ENCODE measurements around the gene KRT84. TPM values are rescaled to one million over a fixed set of nuclear protein-coding genes. Genes with fewer than 3 reads are reported as not detected.

Gene KRT84
- total RNA-seq, 1 experiment from 2014 or later = not detected

DNA sequence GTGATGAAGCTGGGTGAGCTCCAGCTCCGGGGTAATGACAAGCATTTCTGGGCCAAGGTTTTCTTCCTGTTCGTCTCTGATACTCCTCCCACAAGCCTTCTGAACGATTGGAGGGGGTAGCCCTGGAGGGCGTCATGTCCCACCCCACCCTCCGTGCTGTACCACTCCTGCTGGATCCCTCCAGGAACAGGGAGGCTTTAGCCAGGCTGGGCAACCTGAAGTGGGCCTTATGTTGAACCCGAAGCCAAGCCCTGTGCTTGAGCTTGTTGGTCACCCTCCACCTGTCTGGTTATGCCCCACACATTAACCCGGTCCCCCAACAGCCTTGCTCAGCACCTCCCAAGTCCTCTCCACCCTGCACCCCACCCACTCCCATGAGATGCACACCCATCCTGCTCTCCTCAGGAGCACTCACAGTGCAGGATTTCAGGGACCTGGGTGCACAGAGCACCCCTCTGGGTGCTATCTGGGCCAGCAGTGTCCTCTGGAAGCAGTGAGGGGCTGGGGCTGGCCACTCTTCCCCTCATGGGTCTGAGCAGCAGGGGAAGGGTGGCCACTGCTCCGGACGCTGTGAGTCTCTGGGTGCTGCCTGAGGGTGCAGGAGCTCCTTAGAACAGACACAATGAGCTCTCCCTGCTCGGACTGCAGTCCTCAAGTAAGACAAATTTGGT is 57.5 kb downstream of the KRT84 start:
- H3K4me1 Mint-ChIP-seq = peaks cover 4% of the 10 kb centered on the region; the same call in 1 of the 2 replicates
- no peaks in the 10 kb centered on the region for H3K9me3 Mint-ChIP-seq
- no peak overlapping the region for H3K27ac Mint-ChIP-seq
- H3K27me3 Mint-ChIP-seq (ENCODE audit: low read depth) = no peaks in the 10 kb centered on the region; the same call in 1 of the 2 replicates
- ChIA-PET CTCF (interaction anchor here (0.5 to 3.9 kb wide), 62 partner anchors 9 to 576 kb away, joined by 3 to 48 read pairs (median 6); partner anchors contain the start of genes KRT7, KRT8 and KRT85), POLR2A (no interaction called here)
- DNase-seq (ENCODE audit: low spot score) (no peak), ATAC-seq (peak; percentile 27)
- H3K36me3 Mint-ChIP-seq = no peaks in the 10 kb centered on the region
- H3K4me3 Mint-ChIP-seq = no peak overlapping the region
- TF ChIP-seq TEAD4 (CRISPR knock-in tag; IDR thresholded peaks at IDR 0.05) (no peak), NFE2L1 (CRISPR knock-in tag; IDR thresholded peaks at IDR 0.05) (no peak), ZNF138 (CRISPR knock-in tag; conservative IDR thresholded peaks at IDR 0.05) (no peak)
- TF ChIP-seq, protein P1, sequence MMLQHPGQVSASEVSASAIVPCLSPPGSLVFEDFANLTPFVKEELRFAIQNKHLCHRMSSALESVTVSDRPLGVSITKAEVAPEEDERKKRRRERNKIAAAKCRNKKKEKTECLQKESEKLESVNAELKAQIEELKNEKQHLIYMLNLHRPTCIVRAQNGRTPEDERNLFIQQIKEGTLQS (CRISPR knock-in tag; conservative IDR thresholded peaks at IDR 0.05) = no peak
- TF ChIP-seq, protein P2, sequence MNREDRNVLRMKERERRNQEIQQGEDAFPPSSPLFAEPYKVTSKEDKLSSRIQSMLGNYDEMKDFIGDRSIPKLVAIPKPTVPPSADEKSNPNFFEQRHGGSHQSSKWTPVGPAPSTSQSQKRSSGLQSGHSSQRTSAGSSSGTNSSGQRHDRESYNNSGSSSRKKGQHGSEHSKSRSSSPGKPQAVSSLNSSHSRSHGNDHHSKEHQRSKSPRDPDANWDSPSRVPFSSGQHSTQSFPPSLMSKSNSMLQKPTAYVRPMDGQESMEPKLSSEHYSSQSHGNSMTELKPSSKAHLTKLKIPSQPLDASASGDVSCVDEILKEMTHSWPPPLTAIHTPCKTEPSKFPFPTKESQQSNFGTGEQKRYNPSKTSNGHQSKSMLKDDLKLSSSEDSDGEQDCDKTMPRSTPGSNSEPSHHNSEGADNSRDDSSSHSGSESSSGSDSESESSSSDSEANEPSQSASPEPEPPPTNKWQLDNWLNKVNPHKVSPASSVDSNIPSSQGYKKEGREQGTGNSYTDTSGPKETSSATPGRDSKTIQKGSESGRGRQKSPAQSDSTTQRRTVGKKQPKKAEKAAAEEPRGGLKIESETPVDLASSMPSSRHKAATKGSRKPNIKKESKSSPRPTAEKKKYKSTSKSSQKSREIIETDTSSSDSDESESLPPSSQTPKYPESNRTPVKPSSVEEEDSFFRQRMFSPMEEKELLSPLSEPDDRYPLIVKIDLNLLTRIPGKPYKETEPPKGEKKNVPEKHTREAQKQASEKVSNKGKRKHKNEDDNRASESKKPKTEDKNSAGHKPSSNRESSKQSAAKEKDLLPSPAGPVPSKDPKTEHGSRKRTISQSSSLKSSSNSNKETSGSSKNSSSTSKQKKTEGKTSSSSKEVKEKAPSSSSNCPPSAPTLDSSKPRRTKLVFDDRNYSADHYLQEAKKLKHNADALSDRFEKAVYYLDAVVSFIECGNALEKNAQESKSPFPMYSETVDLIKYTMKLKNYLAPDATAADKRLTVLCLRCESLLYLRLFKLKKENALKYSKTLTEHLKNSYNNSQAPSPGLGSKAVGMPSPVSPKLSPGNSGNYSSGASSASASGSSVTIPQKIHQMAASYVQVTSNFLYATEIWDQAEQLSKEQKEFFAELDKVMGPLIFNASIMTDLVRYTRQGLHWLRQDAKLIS (CRISPR knock-in tag; IDR thresholded peaks at IDR 0.05; ENCODE audit: borderline replicate concordance) = no peak

Other genes with a start within 250 kb of the KRT84 start
- 0.09 to 0.11 TPM (median 0.11 TPM) in 3 replicates for gene KRT80, start 193.6 kb downstream of the KRT84 start, total RNA-seq (2021)
- gene KRT7, start 152.4 kb downstream of the KRT84 start, total RNA-seq (2021) = 10.6 to 11.5 TPM (median 11.4 TPM) in 3 replicates
- gene KRT86, start 111.0 kb downstream of the KRT84 start, total RNA-seq (2021) = 0.11 to 0.18 TPM in 2 of 3 replicates, not detected in the other
- 0.21 to 0.70 TPM (median 0.34 TPM) in 3 replicates for gene KRT81, start 94.1 kb downstream of the KRT84 start, total RNA-seq (2021)
- gene KRT83, start 64.3 kb downstream of the KRT84 start, total RNA-seq (2021) = not detected in 3 replicates
- not detected in 3 replicates for gene KRT85, start 18.2 kb downstream of the KRT84 start, total RNA-seq (2021)
- gene KRT82, start 20.7 kb upstream of the KRT84 start, total RNA-seq (2021) = not detected in 3 replicates
- gene KRT75, start 48.7 kb upstream of the KRT84 start, total RNA-seq (2021) = not detected in 3 replicates
- gene KRT6B, start 66.5 kb upstream of the KRT84 start, total RNA-seq (2021) = not detected in 3 replicates
- not detected in 3 replicates for gene KRT6C, start 88.2 kb upstream of the KRT84 start, total RNA-seq (2021)
- gene KRT6A, start 107.6 kb upstream of the KRT84 start, total RNA-seq (2021) = not detected in 3 replicates
- not detected in 3 replicates for gene KRT5, start 134.7 kb upstream of the KRT84 start, total RNA-seq (2021)
- gene KRT71, start 167.5 kb upstream of the KRT84 start, total RNA-seq (2021) = not detected in 3 replicates
- gene KRT74, start 188.2 kb upstream of the KRT84 start, total RNA-seq (2021) = not detected in 3 replicates
- gene KRT72, start 215.8 kb upstream of the KRT84 start, total RNA-seq (2021) = 0.11 TPM in 1 of 3 replicates, not detected in the others
- not detected in 3 replicates for gene KRT73, start 232.9 kb upstream of the KRT84 start, total RNA-seq (2021)

Measured in WTC11 (cell line).